ENCODE results near the gene THTPA.
A peak's percentile ranks its signal among the peaks of the same experiment; 100 is the strongest.

The THTPA gene

DNA sequence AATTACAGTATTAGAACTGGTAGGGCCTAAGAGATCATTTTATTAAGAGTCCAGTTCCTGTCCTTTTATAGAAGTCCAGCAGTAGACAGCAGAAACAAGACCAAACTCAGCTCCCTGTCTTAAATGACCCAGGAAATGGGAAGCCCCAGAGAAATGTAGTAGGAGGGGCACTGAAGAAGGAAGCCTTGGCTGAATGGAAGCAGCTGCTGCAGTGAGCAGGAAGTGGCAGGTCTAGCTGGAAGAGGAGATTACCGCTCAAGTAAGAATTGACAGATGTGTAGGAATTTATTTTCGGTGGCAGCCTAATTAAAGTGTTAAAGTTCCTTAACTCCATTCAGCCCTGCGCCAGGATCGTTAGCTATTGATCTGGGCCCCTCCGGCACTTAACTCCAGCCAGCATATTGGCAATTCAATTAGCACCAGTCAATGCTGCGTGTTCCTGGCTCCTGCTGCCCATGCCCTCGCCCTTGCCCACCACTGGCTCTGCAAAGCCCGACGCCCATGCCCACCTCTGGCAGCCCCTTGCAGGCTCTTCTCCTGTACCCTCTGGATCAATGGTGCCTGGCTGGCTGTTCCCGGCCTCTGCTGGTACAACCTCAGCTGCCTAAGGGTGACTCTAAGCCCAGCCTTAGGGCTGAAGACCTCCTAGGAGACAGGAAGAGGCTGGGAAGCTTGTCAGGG, 25.6 kb upstream of the THTPA start:
- no peak overlapping the region for H2AFZ ChIP-seq (ENCODE audit: low read depth, low read length)
- no peak overlapping the region for H3K4me2 ChIP-seq (ENCODE audit: insufficient read depth, low read length)
- TF ChIP-seq EZH2 (IDR thresholded peaks at IDR 0.05; ENCODE audit: borderline replicate concordance, low read depth, low read length, severe bottlenecking): no peak
- TF ChIP-seq, protein P1, sequence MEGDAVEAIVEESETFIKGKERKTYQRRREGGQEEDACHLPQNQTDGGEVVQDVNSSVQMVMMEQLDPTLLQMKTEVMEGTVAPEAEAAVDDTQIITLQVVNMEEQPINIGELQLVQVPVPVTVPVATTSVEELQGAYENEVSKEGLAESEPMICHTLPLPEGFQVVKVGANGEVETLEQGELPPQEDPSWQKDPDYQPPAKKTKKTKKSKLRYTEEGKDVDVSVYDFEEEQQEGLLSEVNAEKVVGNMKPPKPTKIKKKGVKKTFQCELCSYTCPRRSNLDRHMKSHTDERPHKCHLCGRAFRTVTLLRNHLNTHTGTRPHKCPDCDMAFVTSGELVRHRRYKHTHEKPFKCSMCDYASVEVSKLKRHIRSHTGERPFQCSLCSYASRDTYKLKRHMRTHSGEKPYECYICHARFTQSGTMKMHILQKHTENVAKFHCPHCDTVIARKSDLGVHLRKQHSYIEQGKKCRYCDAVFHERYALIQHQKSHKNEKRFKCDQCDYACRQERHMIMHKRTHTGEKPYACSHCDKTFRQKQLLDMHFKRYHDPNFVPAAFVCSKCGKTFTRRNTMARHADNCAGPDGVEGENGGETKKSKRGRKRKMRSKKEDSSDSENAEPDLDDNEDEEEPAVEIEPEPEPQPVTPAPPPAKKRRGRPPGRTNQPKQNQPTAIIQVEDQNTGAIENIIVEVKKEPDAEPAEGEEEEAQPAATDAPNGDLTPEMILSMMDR (IDR thresholded peaks at IDR 0.05; ENCODE audit: borderline replicate concordance, extremely low read depth, low read length, poor library complexity, severe bottlenecking): no peak
- no peaks in the 10 kb centered on the region for H4K20me1 ChIP-seq (ENCODE audit: insufficient read depth, low read length)
- peak; percentile 79 for ATAC-seq (ENCODE audit: insufficient read depth, low read depth)
- H3K9me3 ChIP-seq (ENCODE audit: insufficient read depth, low read length, severe bottlenecking): no peaks in the 10 kb centered on the region
- H3K9ac ChIP-seq (ENCODE audit: low read depth, low read length): no peak overlapping the region
- no peaks in the 10 kb centered on the region for H3K79me2 ChIP-seq (ENCODE audit: insufficient read depth, low read length)
- H3K4me1 ChIP-seq (ENCODE audit: insufficient read depth, low read length): peaks cover 9% of the 10 kb centered on the region
- no peaks in the 10 kb centered on the region for H3K27me3 ChIP-seq (ENCODE audit: insufficient read depth, low read length, poor library complexity)
- H3K27ac ChIP-seq (ENCODE audit: low read length): no peak overlapping the region
- no peak overlapping the region for H3K4me3 ChIP-seq (ENCODE audit: low read depth in 1 of 2, low read length in 2 of 2)
- DNase-seq: peak; percentile 23
- no peaks in the 10 kb centered on the region for H3K36me3 ChIP-seq (ENCODE audit: insufficient read depth, low read length)

DNA sequence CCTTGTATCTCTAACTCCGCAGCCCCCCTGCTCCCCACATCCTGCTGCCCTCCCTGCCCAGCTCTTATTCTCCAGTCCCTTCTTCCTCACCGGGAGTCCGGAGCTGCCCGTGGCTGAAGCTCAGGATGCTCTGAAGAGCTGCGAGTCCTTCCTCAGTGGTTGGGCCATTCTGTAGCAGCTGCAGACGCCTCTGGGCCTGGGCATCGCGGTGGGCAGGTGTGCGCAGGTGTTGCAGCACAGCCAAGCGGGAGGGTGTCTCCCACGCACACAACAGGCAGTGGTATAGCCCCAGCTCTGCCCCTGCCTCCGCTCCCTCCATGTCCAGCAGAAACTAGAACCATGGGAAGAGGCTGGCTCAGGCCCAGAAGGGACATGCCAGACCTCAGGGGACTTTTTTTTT, 24.7 kb upstream of the THTPA start:
- no peaks in the 10 kb centered on the region for H3K27me3 ChIP-seq (ENCODE audit: insufficient read depth, low read length, poor library complexity)
- H3K79me2 ChIP-seq (ENCODE audit: insufficient read depth, low read length): no peaks in the 10 kb centered on the region
- peaks cover 9% of the 10 kb centered on the region for H3K4me1 ChIP-seq (ENCODE audit: insufficient read depth, low read length)
- TF ChIP-seq, protein P1 (IDR thresholded peaks at IDR 0.05; ENCODE audit: borderline replicate concordance, extremely low read depth, low read length, poor library complexity, severe bottlenecking): no peak
- TF ChIP-seq EZH2 (IDR thresholded peaks at IDR 0.05; ENCODE audit: borderline replicate concordance, low read depth, low read length, severe bottlenecking): no peak
- H3K4me2 ChIP-seq (ENCODE audit: insufficient read depth, low read length): no peak overlapping the region
- no peak overlapping the region for H2AFZ ChIP-seq (ENCODE audit: low read depth, low read length)
- H3K27ac ChIP-seq (ENCODE audit: low read length): no peak overlapping the region
- H3K4me3 ChIP-seq (ENCODE audit: low read depth in 1 of 2, low read length in 2 of 2): no peak overlapping the region
- no peaks in the 10 kb centered on the region for H3K9me3 ChIP-seq (ENCODE audit: insufficient read depth, low read length, severe bottlenecking)
- no peaks in the 10 kb centered on the region for H3K36me3 ChIP-seq (ENCODE audit: insufficient read depth, low read length)
- DNase-seq: no peak
- no peak overlapping the region for H3K9ac ChIP-seq (ENCODE audit: low read depth, low read length)
- no peak for ATAC-seq (ENCODE audit: insufficient read depth, low read depth)
- no peaks in the 10 kb centered on the region for H4K20me1 ChIP-seq (ENCODE audit: insufficient read depth, low read length)

DNA sequence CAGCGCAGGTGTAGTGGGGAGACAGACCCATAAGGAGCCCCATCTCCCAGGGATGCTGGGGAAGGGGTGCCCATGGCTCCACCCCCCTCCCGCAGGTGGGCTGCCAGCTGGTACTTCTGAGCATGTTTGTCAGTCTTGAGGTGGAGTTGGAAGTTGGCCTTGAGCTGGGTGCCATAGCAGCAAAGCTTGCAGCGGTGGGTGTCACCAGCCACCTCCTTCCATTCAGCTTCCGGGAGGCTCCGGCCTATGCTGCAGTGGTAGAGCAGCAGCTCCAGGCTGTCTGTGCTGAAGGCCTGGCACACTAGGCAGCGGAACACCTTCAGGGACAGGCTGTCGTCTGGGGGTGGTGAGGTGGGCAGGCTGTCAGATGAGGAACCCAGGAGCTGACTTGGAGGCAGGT, 23.4 kb upstream of the THTPA start:
- Histone ChIP-seq H4K20me1 (ENCODE audit: insufficient read depth, low read length) (no peaks in the 10 kb centered on the region), H3K4me1 (ENCODE audit: insufficient read depth, low read length) (peaks cover 9% of the 10 kb centered on the region), H3K27ac (ENCODE audit: low read length) (no peak overlapping the region), H3K36me3 (ENCODE audit: insufficient read depth, low read length) (no peaks in the 10 kb centered on the region), H3K9ac (ENCODE audit: low read depth, low read length) (no peak overlapping the region), H2AFZ (ENCODE audit: low read depth, low read length) (no peak overlapping the region), H3K4me3 (ENCODE audit: low read depth in 1 of 2, low read length in 2 of 2) (no peak overlapping the region), H3K9me3 (ENCODE audit: insufficient read depth, low read length, severe bottlenecking) (no peaks in the 10 kb centered on the region), H3K27me3 (ENCODE audit: insufficient read depth, low read length, poor library complexity) (no peaks in the 10 kb centered on the region), H3K79me2 (ENCODE audit: insufficient read depth, low read length) (no peaks in the 10 kb centered on the region), H3K4me2 (ENCODE audit: insufficient read depth, low read length) (no peak overlapping the region)
- ATAC-seq (ENCODE audit: insufficient read depth, low read depth) (no peak), DNase-seq (no peak)
- TF ChIP-seq, protein P1 (IDR thresholded peaks at IDR 0.05; ENCODE audit: borderline replicate concordance, extremely low read depth, low read length, poor library complexity, severe bottlenecking): no peak
- no peak for TF ChIP-seq EZH2 (IDR thresholded peaks at IDR 0.05; ENCODE audit: borderline replicate concordance, low read depth, low read length, severe bottlenecking)

All from DND-41 (cell line).